Renal cortical epithelial cell (primary cell): ENCODE measurements around the gene STX8. TPM values are rescaled to one million over a fixed set of nuclear protein-coding genes. Genes with fewer than 3 reads are reported as not detected.

ENCODE experiments used
- DNase-seq: peaks from one replicate; pipeline ENCODE4 v3.0.0-alpha.2; 2011; ENCODE audit warnings: low read depth
- total RNA-seq: library from RNA; depleted of rRNA; stranded (reverse); fragments of >200 nt; gene quantifications from 2 replicates; pipeline ENCODE4 v1.2.3, GENCODE V29; 2014

Gene STX8
- total RNA-seq, 1 donor from 2014 or later: 76.6 TPM

DNA sequence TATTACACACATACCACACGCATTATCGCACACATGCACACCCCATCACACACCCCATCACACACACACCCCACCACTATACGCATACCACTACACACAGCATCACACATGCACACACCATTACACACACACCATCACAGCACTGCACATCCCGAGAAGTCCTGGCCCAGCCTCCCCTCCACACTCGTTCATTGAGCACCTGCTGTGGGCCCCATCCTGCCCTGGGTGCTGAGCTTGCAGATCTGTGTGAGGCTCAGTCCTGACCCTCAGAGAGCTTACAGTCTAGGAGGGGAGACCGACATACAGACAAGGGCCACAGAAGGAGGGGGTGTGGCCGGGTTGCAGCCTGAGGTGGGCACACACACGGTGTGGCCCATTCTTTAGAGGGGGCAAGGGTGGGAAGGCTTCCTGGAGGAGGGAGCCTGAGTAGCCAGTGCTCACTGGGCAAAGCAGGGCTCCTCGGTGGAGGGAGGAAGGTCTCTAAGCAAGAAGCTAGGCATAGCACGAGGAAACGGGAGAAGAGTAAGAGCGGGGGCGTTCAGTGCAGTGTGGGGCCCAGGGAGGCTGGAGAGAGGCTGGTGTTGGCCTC, 347.7 kb downstream of the STX8 start:
- no peak for DNase-seq

- DNase-seq: no peak
Measured at GRCh38 chr17:9226794-9227135, 348.9 kb downstream of the STX8 start.

GRCh38 chr17:9226130-9226793, 349.4 kb downstream of the STX8 start:
- no peak for DNase-seq

GRCh38 chr17:9225305-9226101, 350.1 kb downstream of the STX8 start:
- no peak for DNase-seq

DNA sequence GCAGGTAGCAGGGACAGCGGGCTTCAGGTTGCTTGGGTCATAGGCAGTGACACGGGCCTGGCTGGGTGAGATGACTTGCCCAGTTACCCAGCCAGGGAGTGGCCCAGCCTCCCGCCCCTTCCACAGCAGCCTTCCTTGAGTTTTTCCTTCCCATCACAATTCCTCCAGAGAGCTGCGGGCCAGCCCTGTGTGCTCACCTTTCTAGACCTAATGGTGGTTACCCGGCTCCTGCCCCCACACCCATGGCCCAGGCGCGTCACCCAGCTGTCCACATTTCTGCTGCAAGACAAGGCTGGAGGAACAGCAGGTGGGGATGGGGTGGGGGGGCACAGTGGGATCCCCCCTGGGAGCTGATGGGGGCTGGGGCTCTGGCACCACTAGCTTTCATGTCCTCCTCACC, 351.1 kb downstream of the STX8 start:
- DNase-seq: no peak

DNA sequence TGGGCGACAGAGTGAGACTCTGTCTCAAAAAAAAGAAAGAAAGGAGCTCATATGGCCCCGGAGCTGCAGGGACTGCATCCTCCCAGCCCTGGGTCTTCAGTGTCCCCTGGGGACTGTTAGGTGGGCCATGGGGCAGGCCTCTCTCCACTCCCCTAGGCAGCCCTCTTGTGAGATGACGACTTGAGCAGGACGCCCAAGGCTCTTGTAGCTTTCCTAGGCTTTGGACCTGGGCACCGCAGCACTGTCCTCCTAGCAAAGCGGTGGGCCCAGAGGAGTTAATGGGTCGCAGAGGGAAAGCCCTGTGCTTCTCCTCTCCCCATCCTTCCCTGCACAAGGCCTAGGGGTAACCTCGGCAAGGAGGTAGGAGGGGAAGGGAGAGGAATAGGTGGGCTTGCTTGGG, 352.1 kb downstream of the STX8 start:
- no peak for DNase-seq

DNA sequence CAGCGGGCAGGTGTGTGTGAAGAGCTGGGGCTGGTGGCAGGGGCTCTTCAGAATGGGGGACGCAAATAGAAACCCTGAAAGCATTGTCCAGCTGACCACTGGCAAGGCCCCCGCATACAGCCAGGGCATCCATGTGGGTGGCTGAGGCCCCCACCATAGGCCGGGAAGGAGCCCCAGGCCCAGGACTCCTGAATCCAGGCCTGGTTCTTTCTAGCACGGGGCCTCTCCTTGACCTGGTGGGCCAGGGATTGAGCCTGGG, 353.8 kb downstream of the STX8 start:
- DNase-seq: no peak

GRCh38 chr17:9221147-9221921, 354.3 kb downstream of the STX8 start:
- no peak for DNase-seq

DNA sequence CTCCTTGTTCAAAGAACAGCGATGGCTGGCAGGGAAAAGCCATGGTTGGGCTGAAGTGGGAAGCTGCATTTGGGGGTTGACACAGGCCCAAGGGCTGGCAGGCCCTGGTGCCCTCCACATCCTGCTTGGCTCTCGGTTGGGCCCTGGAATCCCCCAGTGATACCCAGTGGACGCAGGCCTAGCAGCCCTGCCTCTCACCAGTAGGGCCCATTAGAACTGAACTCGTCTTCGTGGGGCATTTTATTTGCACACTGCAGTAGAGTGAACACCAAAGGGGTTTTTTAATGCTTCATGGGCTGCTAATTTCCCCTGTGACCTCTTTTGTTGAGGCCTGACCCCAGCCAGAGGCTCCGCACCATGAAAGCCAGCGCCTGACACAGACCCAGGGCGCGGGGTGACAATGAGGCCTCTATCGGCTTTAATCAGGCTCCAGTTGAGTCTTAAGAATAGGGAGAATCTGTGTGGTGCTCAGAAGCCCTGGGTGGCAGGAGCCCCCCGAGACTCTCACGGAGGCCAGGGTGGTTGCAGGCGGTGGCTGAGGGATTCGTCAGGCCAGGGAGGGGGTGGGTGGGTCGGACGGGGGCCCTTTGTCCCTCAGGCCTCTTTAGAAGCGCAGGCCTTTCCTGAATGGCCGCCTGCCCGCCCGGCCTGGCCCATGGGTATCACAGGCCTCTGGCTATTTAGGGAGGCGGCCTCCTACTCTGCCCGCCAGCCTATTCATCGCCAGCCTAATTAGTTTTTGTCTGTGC, 355.0 kb downstream of the STX8 start:
- no peak for DNase-seq

GRCh38 chr17:9219631-9220397, 355.8 kb downstream of the STX8 start:
- DNase-seq: no peak

DNA sequence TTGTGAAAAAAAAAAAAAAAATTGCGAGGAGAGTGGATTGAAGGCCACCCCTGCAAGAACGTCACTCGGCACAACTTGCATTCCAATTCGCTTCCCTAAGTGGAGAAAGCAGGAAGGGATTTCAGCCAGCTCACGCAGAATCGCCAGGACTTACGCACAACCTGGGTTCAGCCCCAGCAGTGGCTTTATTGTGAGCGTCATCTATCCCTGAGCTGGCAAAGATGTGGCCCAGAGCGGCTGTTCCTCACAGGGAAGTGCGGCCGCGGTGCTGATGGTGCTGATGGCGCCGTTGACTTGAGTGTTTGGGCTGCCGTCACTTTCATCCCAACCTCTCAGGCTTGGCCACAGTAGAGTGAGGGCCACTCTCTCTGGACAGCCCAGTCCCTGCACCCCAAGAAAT, 356.7 kb downstream of the STX8 start:
- DNase-seq: no peak

DNA sequence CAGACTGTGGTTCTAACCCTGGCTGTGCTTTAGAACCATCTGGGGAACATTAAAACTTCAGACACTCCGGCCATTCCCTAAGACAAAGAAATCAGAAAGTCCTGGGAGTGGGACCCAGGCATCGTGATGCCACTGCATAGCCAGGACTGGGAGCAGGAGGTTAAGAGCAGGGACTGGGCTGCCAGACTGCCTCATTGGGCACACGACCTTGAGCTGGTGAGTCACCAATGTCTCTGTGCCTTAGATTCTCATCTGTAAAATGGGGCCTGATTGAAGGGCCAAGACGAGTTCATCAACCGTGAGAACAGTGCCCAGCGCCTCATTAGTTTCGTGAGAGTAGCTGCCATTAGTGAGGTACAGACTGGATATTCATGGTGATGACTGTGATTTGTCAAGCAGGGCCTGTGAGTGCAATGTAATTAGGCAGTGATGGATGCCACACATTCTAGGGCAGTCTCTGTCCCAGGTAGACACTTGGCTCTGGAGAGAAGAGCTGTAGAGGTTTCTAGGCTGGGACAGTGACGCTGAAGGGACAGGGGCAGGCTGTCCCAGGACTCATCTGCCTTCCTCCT, 357.5 kb downstream of the STX8 start:
- DNase-seq: no peak

DNA sequence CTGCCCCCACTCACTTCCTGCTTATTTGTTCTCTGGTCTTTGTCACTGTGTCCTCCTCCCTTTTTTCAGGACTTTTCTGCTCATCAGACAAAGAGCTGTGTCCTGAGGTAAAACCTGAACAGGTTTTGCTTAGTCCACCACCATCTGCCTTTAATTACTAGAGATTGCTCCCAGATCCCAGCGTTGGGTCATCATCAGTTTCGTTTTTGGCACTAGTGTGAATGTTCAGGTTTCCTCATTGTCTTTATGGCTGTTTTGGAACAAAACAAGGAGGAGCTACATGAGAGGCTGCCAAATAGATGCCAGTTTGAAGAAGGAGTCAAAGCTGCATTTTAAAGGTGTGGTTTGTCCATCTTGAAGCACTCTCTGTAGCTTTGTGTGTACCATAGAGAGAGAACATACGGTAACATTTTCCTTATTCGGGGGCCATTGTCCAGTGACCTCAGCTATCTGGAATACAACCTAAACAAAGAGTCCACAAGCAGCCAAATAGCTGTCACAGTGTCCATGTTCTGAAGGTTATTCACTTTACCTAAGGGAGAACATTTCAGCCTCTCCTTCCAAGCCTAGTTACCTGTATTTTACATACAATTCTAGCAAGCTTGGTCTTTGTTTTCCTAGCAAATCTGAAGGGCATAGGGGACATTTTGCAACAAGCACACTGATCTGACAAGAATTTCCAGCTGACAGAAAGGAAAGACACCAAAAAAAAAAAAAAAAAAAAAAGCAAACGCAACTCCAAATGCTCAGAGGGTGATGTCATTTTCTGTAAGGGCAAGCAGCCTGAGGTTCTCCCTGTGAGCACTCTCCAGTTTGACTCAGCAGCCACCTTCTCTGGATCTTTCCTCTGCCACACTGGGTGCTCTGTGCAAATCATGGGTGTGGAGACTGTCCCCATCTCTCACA, 358.2 kb downstream of the STX8 start:
- DNase-seq: no peak

GRCh38 chr17:9215465-9215864, 360.2 kb downstream of the STX8 start:
- DNase-seq: no peak

DNA sequence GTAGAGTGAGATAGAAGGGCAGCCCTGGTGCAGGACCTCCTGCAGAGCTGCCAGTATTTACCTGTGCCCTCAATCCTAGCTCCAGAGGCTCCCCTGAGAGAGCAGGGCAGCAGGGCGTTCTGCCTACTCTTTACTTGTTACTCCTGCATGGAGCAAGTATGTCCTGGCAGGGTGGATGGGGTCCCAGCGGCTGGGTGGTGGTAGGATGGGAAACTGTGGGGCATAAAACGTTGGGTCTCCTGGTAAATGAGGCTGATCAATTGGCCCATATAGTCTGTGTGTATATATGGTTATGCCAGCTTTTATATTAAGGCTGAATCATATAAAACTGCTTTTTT, 362.3 kb downstream of the STX8 start:
- DNase-seq: no peak

DNA sequence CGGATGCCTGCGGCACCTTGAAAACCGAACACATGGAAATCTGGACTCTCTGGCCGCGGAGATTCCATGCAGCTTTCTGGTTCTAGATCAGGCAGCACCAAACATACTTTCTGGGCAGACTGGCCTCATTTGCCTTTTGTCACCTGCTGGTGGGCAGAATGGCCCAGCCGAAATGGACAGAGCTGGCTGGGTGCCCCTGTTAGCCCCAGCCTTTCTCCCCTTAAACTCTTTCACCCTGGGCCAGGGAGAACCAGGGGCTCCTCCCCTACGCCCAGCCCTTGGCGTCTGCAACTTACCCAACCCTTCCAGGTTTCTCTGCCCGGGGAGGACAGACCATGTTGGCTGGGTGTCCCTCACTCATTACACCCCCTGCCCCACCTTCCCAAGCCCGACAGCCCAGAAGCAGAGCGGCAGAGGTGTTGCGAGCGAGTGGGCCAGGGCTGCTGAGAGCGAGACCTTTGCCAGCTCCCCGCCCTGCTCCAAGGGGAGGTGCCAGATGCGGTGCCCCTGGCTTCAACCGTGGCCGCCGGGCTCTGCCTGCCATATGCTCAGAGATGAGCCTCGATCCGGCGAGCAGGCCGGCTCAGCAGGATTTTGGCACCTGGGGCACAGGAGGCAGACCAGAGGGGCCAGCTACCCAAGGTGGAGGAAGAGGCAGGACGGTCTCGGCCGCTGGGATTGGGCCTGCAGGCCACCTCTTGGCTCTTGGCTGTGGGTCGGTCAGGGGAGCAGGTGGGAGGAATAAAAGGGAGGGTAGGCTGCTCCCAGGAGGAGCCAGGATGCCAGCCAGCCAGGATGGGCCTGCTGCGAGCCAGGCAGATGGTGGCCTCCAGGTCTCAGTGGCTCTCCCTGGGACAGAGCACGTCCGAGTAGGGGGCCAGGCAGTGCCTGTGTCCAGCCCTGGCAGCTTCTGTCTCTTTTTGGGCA, 363.0 kb downstream of the STX8 start:
- DNase-seq: no peak

- no peak for DNase-seq
Measured at GRCh38 chr17:9211133-9211765, 364.4 kb downstream of the STX8 start.

GRCh38 chr17:9209781-9210370, 365.7 kb downstream of the STX8 start:
- DNase-seq: no peak
